Upper lobe of right lung (tissue), 1 donor: ENCODE data around the gene LIPA. TPM values are rescaled to one million over a fixed set of nuclear protein-coding genes. Genes with fewer than 3 reads are reported as not detected.

Experiments
- ATAC-seq: fragments of 200-7000 bp; cut with Tn5 transposase; one replicate; pipeline ENCODE4 v1.9.1; 2020; ENCODE audit warnings: mild to moderate bottlenecking, moderate library complexity
- DNase-seq: peaks from one replicate; pipeline ENCODE4 v3.0.0-alpha.2; 2020
- H3K27ac ChIP-seq: fragments of 200-600 bp; one replicate; pipeline ENCODE4 v1.8.0; 2022
- H3K27me3 ChIP-seq: fragments of 200-600 bp; one replicate; pipeline ENCODE4 v1.8.0; 2022; ENCODE audit warnings: mild to moderate bottlenecking
- H3K36me3 ChIP-seq: fragments of 200-600 bp; one replicate; pipeline ENCODE4 v1.8.0; 2022
- H3K4me1 ChIP-seq: fragments of 200-600 bp; one replicate; pipeline ENCODE4 v1.8.0; 2022
- H3K4me3 ChIP-seq: fragments of 200-600 bp; one replicate; pipeline ENCODE4 v1.8.0; 2022; ENCODE audit warnings: mild to moderate bottlenecking
- H3K9me3 ChIP-seq: fragments of 200-600 bp; one replicate; pipeline ENCODE4 v1.8.0; 2022
- intact Hi-C: fragments of 100-400 bp; cut with DNase I; formaldehyde crosslinking; loops from one replicate; pipeline ENCODE4 v1.11.0; 2022
- total RNA-seq: library from RNA; stranded (reverse); fragmentation: NEBNext Ultra II Directional; extraction: Animal tissue kit (Norgen Biotek cat#: 25700); gene quantifications from one replicate; pipeline ENCODE4 v1.2.1, GENCODE V29; 2021
- TF ChIP-seq, protein P1 (sequence below): fragments of 200-600 bp; IDR thresholded peaks from one replicate; pipeline ENCODE4 v1.8.0; 2022; ENCODE audit warnings: antibody characterized with exemption
- donor health status: DM: no; HTN: yes; CAD: no; lungs with severe emphysema.

Gene LIPA
- total RNA-seq, 1 donor from 2014 or later, result 194 TPM

DNA sequence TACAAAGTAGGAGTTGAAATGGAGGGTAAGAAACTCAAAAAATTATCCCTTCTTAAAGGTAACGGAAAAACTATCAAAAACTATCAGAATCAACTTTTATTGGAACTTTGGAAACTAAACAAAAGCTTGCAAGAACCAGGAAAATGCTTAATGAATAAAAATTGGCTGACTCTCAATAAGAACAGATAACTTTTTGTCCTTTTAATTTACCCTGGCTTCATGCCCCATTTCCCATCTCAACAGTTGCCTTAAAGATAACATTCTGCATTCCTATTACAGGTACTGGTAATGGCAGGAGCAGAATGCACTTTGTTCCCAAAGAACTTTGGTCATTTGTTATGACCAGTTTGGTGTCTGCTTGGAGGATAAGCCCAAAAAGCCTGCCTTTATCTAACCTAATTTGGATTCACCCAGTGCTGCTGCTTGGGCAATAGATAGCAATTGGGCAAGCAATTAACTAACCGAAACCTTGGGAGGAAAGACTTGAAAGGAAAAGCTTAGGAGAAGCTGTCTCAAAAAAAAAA, 62.3 kb downstream of the LIPA start:
- no peak overlapping the region for H3K4me3 ChIP-seq
- H3K4me1 ChIP-seq, result peaks cover 7% of the 10 kb centered on the region
- H3K27me3 ChIP-seq, result no peaks in the 10 kb centered on the region
- DNase-seq (no peak), ATAC-seq (no peak)
- TF ChIP-seq, protein P1, sequence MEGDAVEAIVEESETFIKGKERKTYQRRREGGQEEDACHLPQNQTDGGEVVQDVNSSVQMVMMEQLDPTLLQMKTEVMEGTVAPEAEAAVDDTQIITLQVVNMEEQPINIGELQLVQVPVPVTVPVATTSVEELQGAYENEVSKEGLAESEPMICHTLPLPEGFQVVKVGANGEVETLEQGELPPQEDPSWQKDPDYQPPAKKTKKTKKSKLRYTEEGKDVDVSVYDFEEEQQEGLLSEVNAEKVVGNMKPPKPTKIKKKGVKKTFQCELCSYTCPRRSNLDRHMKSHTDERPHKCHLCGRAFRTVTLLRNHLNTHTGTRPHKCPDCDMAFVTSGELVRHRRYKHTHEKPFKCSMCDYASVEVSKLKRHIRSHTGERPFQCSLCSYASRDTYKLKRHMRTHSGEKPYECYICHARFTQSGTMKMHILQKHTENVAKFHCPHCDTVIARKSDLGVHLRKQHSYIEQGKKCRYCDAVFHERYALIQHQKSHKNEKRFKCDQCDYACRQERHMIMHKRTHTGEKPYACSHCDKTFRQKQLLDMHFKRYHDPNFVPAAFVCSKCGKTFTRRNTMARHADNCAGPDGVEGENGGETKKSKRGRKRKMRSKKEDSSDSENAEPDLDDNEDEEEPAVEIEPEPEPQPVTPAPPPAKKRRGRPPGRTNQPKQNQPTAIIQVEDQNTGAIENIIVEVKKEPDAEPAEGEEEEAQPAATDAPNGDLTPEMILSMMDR, result no peak
- no peaks in the 10 kb centered on the region for H3K9me3 ChIP-seq
- no peaks in the 10 kb centered on the region for H3K36me3 ChIP-seq
- no peak overlapping the region for H3K27ac ChIP-seq
- intact Hi-C loops, result no loop called here

DNA sequence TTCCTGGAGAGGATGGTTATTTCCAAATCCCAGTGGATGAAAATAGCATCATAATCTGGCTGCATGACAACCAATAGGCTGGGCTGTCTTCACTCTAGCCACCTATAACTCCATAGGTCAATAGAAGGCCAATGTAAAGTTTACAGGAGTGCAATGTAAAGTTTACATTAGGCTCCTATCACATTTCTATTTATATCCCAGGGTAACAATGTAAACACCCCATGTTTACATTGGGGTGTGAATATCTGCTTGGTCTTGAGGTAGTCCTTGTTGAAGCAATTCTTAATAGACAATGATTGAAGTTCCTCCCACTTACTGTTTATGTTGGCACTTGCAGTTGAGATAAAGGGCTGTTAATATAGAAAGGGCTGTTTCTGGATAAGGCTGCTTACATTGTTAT, 65.9 kb downstream of the LIPA start:
- H3K9me3 ChIP-seq, result no peaks in the 10 kb centered on the region
- no peaks in the 10 kb centered on the region for H3K27me3 ChIP-seq
- no peaks in the 10 kb centered on the region for H3K36me3 ChIP-seq
- DNase-seq, result no peak
- TF ChIP-seq, protein P1, result no peak
- H3K27ac ChIP-seq, result no peak overlapping the region
- H3K4me1 ChIP-seq, result peaks cover 7% of the 10 kb centered on the region
- intact Hi-C loops, result no loop called here
- H3K4me3 ChIP-seq, result no peak overlapping the region
- ATAC-seq, result no peak

DNA sequence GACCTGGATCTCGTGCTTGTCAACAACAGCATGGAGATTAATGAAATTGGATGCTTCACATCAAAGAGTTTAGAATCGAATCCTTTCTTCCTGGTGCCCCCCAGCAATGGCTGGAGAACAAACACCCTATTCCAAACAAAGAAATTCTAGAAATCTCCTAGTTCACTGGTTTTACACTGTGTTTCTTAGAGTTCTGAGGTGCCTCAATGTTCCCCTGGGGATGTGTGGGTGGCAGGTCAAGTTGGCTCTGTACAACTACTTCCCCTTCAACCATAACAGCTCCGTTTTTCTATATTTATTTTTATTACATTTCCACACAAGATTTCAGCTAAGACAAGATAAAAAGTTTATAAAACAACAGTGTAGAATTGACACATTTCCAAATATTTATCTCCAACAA, 66.9 kb downstream of the LIPA start:
- no peak for ATAC-seq
- no peak overlapping the region for H3K4me3 ChIP-seq
- TF ChIP-seq, protein P1, result no peak

GRCh38 chr10:89183571-89183970, 68.0 kb downstream of the LIPA start:
- TF ChIP-seq, protein P1, result no peak
- Histone ChIP-seq H3K4me3 (no peak overlapping the region), H3K27me3 (no peaks in the 10 kb centered on the region), H3K9me3 (no peaks in the 10 kb centered on the region), H3K27ac (no peak overlapping the region), H3K36me3 (no peaks in the 10 kb centered on the region), H3K4me1 (peaks cover 7% of the 10 kb centered on the region)
- ATAC-seq (no peak), DNase-seq (no peak)
- intact Hi-C loops, result no loop called here

More for the DNA sequence above, 66.9 kb downstream of the LIPA start:
- peaks cover 7% of the 10 kb centered on the region for H3K4me1 ChIP-seq
- no peak overlapping the region for H3K27ac ChIP-seq
- H3K9me3 ChIP-seq, result no peaks in the 10 kb centered on the region
- intact Hi-C loops, result no loop called here
- H3K27me3 ChIP-seq, result no peaks in the 10 kb centered on the region
- DNase-seq, result no peak
- no peaks in the 10 kb centered on the region for H3K36me3 ChIP-seq

- no peaks in the 10 kb centered on the region for H3K27me3 ChIP-seq
- H3K4me3 ChIP-seq, result no peak overlapping the region
- ATAC-seq, result no peak
- no peaks in the 10 kb centered on the region for H3K36me3 ChIP-seq
- H3K9me3 ChIP-seq, result no peaks in the 10 kb centered on the region
- H3K4me1 ChIP-seq, result peaks cover 7% of the 10 kb centered on the region
- no peak for DNase-seq
- no peak overlapping the region for H3K27ac ChIP-seq
- intact Hi-C loops, result no loop called here
- TF ChIP-seq, protein P1, result no peak
Observed at GRCh38 chr10:89182894-89183293, 68.7 kb downstream of the LIPA start.

GRCh38 chr10:89175816-89176215, 75.8 kb downstream of the LIPA start:
- Histone ChIP-seq H3K9me3 (no peaks in the 10 kb centered on the region), H3K27ac (no peak overlapping the region), H3K36me3 (no peaks in the 10 kb centered on the region), H3K27me3 (no peaks in the 10 kb centered on the region), H3K4me1 (no peaks in the 10 kb centered on the region), H3K4me3 (no peak overlapping the region)
- no peak for ATAC-seq
- no peak for DNase-seq
- intact Hi-C loops, result no loop called here
- TF ChIP-seq, protein P1, result no peak
